Measurements from ENCODE around the gene ALDH6A1.

ALDH6A1 gene

DNA sequence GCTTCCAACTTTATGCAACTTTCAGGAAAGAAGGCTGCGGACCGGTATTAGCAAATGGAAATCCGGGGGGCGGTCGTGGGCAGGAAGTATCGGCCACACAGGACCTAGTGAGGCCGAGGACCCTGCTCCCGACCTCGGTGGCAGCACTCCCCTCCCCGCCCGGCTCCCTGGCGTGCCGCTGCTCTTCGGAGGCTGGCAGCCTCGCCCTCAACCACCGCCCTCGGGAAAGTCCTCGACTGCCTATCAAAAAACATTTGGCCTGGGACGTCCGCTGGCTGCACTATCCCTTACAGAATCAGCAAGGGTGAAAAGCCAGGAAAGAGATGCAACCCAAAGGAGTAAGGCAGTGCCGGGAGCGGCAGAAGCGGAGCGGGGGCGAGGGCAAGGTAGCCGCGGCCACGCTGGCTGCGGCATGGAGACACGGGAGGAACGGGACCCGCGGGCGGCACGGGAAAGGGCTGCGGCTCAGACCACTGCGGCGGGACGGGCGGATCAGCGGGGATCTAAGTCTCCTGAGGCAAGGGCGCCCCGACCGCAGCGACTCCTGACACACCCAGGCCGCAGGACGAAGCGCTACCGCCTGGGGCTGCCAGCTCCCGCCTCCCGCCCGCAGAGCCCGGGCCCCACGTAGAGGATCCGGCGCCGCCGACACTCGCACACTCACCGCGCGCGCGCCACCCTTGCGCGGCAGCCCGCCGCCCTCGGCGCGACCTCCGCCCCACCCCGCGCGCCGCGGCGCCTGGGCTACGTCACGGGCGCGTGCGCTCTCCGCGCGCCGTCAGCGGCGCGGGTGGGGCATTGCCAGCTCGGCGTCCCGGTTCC, 65.5 kb downstream of the ALDH6A1 start, which contains the start of the genes BBOF1 and ENTPD5:
Gene BBOF1, plus strand, starts transcription at position 764 of the 822 bp plus-strand sequence. CDS start 130 bp downstream, outside the sequence.
Gene ENTPD5, minus strand, starts transcription at position 703 of the 822 bp plus-strand sequence. CDS start 31,186 bp downstream, outside the sequence.
- no peaks in the 10 kb centered on the region for H3K27me3 Mint-ChIP-seq
- peaks cover 16% of the 10 kb centered on the region for H3K4me1 Mint-ChIP-seq
- no peaks in the 10 kb centered on the region for H3K9me3 Mint-ChIP-seq
- H3K27ac Mint-ChIP-seq: peak within 1 kb of the TSS; percentile 92
- ATAC-seq: peak; percentile 99
- H3K4me3 Mint-ChIP-seq: peak within 1 kb of the TSS; percentile 91
- no peaks in the 10 kb centered on the region for H3K36me3 Mint-ChIP-seq

DNA sequence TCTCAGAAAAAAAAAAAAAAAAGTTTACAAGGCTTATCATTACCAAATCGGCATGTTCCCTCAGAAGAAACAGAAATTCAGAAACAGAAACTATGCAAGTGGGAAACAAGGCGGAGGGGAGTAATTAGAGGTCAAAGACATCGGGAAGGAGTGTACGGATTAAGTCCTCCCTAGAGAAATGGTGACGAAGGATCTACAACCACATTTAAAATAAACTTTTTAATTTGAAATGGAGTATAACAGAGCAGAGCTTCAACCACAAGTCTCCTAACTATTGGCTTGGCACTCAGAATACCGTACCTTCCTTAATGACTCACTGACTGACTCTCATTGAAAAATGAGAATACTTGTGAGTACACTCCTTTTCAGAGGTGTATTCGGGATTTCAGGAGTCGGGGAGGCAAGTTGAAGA, 66.1 kb downstream of the ALDH6A1 start:
- Mint-ChIP-seq H3K4me3 (peak overlapping the region; percentile 91), H3K27ac (peak overlapping the region; percentile 92), H3K36me3 (peaks cover 6% of the 10 kb centered on the region)

DNA sequence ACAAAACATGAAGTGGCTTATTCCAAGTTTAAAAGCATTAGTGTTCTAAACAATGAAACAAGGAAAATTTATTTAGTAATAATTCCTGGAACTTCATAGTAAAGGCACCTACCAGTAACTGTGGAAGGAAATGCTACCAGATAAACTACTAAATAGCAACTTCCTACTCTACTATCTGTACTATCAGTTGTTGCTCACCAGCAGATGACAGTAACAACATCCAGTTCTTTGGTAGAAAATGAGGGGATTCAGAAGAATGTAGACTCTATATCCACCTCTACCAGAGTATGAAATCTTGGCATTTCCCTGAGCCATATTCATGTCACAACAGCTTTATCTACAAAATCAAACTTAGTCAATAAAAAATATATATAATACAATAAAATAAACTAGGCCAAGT, 68.3 kb downstream of the ALDH6A1 start:
- H3K4me1 Mint-ChIP-seq: peaks cover 16% of the 10 kb centered on the region
- H3K4me3 Mint-ChIP-seq: no peak overlapping the region
- H3K36me3 Mint-ChIP-seq: peaks cover 13% of the 10 kb centered on the region
- H3K27ac Mint-ChIP-seq: no peak overlapping the region
- H3K27me3 Mint-ChIP-seq: no peaks in the 10 kb centered on the region
- ATAC-seq: no peak
- H3K9me3 Mint-ChIP-seq: no peaks in the 10 kb centered on the region

More for the DNA sequence above, 66.1 kb downstream of the ALDH6A1 start:
- ATAC-seq: no peak
- Mint-ChIP-seq H3K4me1 (peaks cover 16% of the 10 kb centered on the region), H3K9me3 (no peaks in the 10 kb centered on the region), H3K27me3 (no peaks in the 10 kb centered on the region)

DNA sequence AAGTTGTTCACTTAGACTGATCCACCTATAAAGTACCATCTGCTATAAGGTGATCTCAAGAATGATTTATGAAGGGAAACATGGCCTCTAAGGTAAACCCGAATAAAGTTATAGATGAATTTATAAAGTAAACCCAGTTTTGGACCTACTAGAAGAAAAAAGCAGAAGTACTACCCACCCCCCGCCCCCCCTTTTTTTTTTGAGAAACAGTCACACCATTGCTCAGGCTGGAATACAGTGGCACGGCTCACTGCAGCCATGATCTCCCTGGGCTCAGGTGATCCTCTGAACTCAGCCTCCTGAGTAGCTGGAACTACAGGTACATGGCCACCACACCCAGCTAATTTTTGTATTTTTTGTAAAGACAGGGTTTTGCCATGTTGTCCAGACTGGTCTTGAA, 69.1 kb downstream of the ALDH6A1 start:
- Mint-ChIP-seq H3K27me3 (no peaks in the 10 kb centered on the region), H3K4me1 (peaks cover 16% of the 10 kb centered on the region), H3K36me3 (peaks cover 17% of the 10 kb centered on the region), H3K9me3 (no peaks in the 10 kb centered on the region), H3K4me3 (no peak overlapping the region), H3K27ac (no peak overlapping the region)
- ATAC-seq: no peak

DNA sequence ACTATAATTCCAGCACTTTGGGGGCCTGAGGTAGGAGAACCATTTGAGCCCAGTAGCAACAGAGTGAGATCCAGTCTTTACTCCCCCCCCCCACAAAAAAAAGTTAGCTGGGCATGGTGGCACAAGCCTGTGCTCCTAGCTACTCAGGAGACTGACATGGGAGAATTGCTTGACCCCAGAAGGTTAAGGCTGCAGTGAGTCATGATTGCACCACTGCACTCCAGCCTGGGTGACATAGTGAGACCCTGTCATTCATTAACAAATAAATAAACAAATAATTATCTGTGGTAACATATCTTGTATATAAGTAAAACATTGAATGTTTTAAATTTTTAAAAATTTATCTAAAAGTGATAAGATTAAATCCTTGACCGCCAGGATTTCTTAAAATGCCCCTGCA, 70.0 kb downstream of the ALDH6A1 start:
- Mint-ChIP-seq H3K27me3 (no peaks in the 10 kb centered on the region), H3K9me3 (no peaks in the 10 kb centered on the region), H3K4me1 (peaks cover 10% of the 10 kb centered on the region), H3K36me3 (peaks cover 23% of the 10 kb centered on the region), H3K4me3 (no peak overlapping the region), H3K27ac (no peak overlapping the region)
- ATAC-seq: no peak

DNA sequence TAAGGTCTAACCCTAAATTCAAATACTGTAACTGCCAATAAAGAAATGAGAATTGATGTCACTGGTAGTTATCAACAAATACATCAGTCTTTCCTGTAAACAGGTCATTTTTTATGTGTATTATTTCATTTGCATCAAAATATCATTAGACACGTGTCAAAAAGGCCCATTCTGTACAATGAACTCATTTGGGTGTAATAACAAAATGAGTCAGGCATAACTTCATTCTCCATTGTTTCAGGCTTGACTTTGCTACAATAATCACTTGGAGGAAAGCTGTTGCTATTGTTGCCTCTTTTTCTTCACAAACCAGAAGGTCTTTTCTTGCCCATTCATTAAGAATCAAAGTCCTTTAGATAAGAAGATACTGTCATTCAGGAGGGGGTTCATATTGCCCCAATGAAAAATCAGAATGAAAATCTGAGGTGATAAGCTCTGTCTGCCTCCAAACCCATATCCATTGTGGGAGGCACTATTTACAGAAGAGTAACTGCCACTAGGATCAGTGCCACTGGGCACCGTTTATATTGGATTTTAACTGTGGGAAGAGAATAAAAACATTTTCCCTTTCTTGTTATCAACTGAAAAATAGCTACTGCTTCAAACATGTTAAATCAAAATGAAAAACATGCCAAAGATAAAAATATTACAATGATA, 75.3 kb downstream of the ALDH6A1 start:
- H3K4me3 Mint-ChIP-seq: no peak overlapping the region
- no peaks in the 10 kb centered on the region for H3K4me1 Mint-ChIP-seq
- H3K27ac Mint-ChIP-seq: no peak overlapping the region
- peaks cover 27% of the 10 kb centered on the region for H3K36me3 Mint-ChIP-seq
- H3K9me3 Mint-ChIP-seq: no peaks in the 10 kb centered on the region
- ATAC-seq: no peak
- H3K27me3 Mint-ChIP-seq: no peaks in the 10 kb centered on the region

All from stimulated activated memory B cell treated with anti-CD40 and anti-IgM and Interleukin-4, amounts not matched to agents 10 μg/mL and 1 μg/mL and 100 μg/mL, for 72 hours (primary cell).